ENCODE results near the gene PTAR1.

- no peak for TF ChIP-seq CTCF (IDR thresholded peaks at IDR 0.05)
- TF ChIP-seq POLR2A (IDR thresholded peaks at IDR 0.05) = no peak
These were observed 2.7 kb upstream of the PTAR1 start for GRCh38 chr9:69762527-69762926.
